MM.1S (cell line): ENCODE measurements around the gene SEPTIN1.

Experiments used
- CTCF ChIP-seq: fragments of 300-600 bp; sonication (generic); IDR thresholded peaks from 2 replicates; pipeline ENCODE4 v1.5.1; 2016; ENCODE audit warnings: antibody characterized with exemption, low read length, mixed read lengths
- EZH2 ChIP-seq: fragments of 300-600 bp; sonication (generic); optimal IDR thresholded peaks from 2 replicates; pipeline ENCODE3; 2017; ENCODE audit warnings: low read depth, mild to moderate bottlenecking, antibody characterized with exemption, low read length, mixed read lengths

- TF ChIP-seq CTCF (no peak), EZH2 (no peak)
Measured at GRCh38 chr16:30416047-30416603, 33.8 kb upstream of the SEPTIN1 start.
